HG03159 (cell line): Measurements from ENCODE around the gene SLC4A11.

ENCODE experiments used
- ATAC-seq: cut with Tn5 transposase; IDR thresholded peaks from one replicate; pipeline ENCODE4 v1.9.1; 2021; ENCODE audit warnings: mild to moderate bottlenecking, moderate library complexity; ENCODE audit not compliant: unreplicated experiment

SLC4A11 gene

GRCh38 chr20:3177746-3178485 is 61.1 kb downstream of the SLC4A11 start:
- ATAC-seq: no peak
